ENCODE data around the gene ZAR1. TPM values are rescaled to one million over a fixed set of nuclear protein-coding genes. Genes with fewer than 3 reads are reported as not detected.

The ZAR1 gene
- total RNA-seq, 4 donors from 2014 or later = 0.41 TPM; not detected in 3

GRCh38 chr4:48478273-48478672 is 11.8 kb upstream of the ZAR1 start:
- DNase-seq = no peak
- intact Hi-C loops (cut with DNase I; ENCODE audit: low total_unique reads) = no loop called here
- Histone ChIP-seq H3K27ac (no peak overlapping the region), H3K36me3 (no peaks in the 10 kb centered on the region), H3K27me3 (peaks cover 0 to 12% of the 10 kb centered on the region in 2 donors), H3K4me1 (peaks cover 0 to 5% of the 10 kb centered on the region in 2 donors), H3K9me3 (no peaks in the 10 kb centered on the region), H3K4me3 (no peak overlapping the region)
- TF ChIP-seq CTCF (IDR thresholded peaks at IDR 0.05) (no peak), POLR2A (IDR thresholded peaks at IDR 0.05) (no peak)

- Histone ChIP-seq H3K27ac (no peak overlapping the region), H3K4me1 (peaks cover 0 to 12% of the 10 kb centered on the region in 2 donors), H3K9me3 (no peaks in the 10 kb centered on the region), H3K4me3 (no peak overlapping the region), H3K36me3 (no peaks in the 10 kb centered on the region), H3K27me3 (peaks cover 0 to 36% of the 10 kb centered on the region in 2 donors)
- no peak for TF ChIP-seq POLR2A (IDR thresholded peaks at IDR 0.05)
- TF ChIP-seq CTCF (IDR thresholded peaks at IDR 0.05) = no peak
- intact Hi-C loops (cut with DNase I; ENCODE audit: low total_unique reads) = no loop called here
- DNase-seq = no peak
These were observed 8.5 kb upstream of the ZAR1 start for GRCh38 chr4:48481581-48481980.

- TF ChIP-seq CTCF (IDR thresholded peaks at IDR 0.05) (no peak), POLR2A (IDR thresholded peaks at IDR 0.05) (no peak)
- intact Hi-C loops (cut with DNase I; ENCODE audit: low total_unique reads) = no loop called here
- no peaks in the 10 kb centered on the region for H3K9me3 ChIP-seq
- H3K27me3 ChIP-seq = peaks cover 0 to 42% of the 10 kb centered on the region in 2 donors
- H3K27ac ChIP-seq = no peak within 1 kb of the TSS
- no peaks in the 10 kb centered on the region for H3K36me3 ChIP-seq
- H3K4me3 ChIP-seq = no peak within 1 kb of the TSS
- peaks cover 0 to 12% of the 10 kb centered on the region in 2 donors for H3K4me1 ChIP-seq
- DNase-seq = no peak
These were observed 6.9 kb upstream of the ZAR1 start, which contains the start of gene SLC10A4 for GRCh38 chr4:48483006-48483776. Gene SLC10A4, plus strand, starts transcription at chr4:48483343. Its CDS starts 219 bp downstream, at chr4:48483562.

GRCh38 chr4:48483777-48484493 is 6.1 kb upstream of the ZAR1 start:
- Histone ChIP-seq H3K9me3 (no peaks in the 10 kb centered on the region), H3K4me3 (no peak overlapping the region), H3K36me3 (no peaks in the 10 kb centered on the region), H3K27ac (no peak overlapping the region), H3K27me3 (peaks cover 0 to 47% of the 10 kb centered on the region in 2 donors), H3K4me1 (peaks cover 0 to 12% of the 10 kb centered on the region in 2 donors)
- no peak for DNase-seq
- TF ChIP-seq CTCF (IDR thresholded peaks at IDR 0.05) (no peak), POLR2A (IDR thresholded peaks at IDR 0.05) (no peak)
- intact Hi-C loops (cut with DNase I; ENCODE audit: low total_unique reads) = no loop called here
